GM12892 (cell line): ENCODE results near the gene REPS2.

Experiments
- POLR2A ChIP-seq: IDR thresholded peaks from 2 replicates; pipeline ENCODE4 v1.6.1; 2011; ENCODE audit warnings: low read depth, low read length, control low read depth
- POLR2AphosphoS5 ChIP-seq: IDR thresholded peaks from 2 replicates; pipeline ENCODE4 v1.6.1; 2011; ENCODE audit warnings: low read depth, low read length, control low read depth
- TAF1 ChIP-seq: IDR thresholded peaks from 2 replicates; pipeline ENCODE4 v1.6.1; 2011; ENCODE audit warnings: low read depth, mild to moderate bottlenecking, control low read depth, low read length, borderline replicate concordance

GRCh38 chrX:16970977-16971376, 24.5 kb downstream of the REPS2 start:
- TF ChIP-seq POLR2A = no peak
- TF ChIP-seq POLR2AphosphoS5 = no peak
- no peak for TF ChIP-seq TAF1
